GM06990 (cell line): ENCODE measurements around the gene GALK2.
"Not testable (repeated sequence)": the region's sequence is repeated elsewhere in the genome, so short reads cannot be mapped to it uniquely, and the experiment has no call there.

Experiments
- DNase-seq: peaks from one replicate; pipeline ENCODE4 v3.0.0-alpha.2; 2011; ENCODE audit not compliant: insufficient read length; ENCODE audit errors: extremely low read depth
- H3K27me3 ChIP-seq: replicated peaks from 2 replicates; pipeline ENCODE4 v1.6.0; 2011; ENCODE audit warnings: low read length; ENCODE audit not compliant: control insufficient read depth, insufficient read depth
- H3K36me3 ChIP-seq: 2 replicates; pipeline ENCODE4 v1.5.1; 2011; ENCODE audit warnings: low read length; ENCODE audit not compliant: control insufficient read depth, insufficient read depth
- H3K4me3 ChIP-seq: replicated peaks from 2 replicates; pipeline ENCODE4 v1.5.1; 2011; ENCODE audit warnings: low read depth, mild to moderate bottlenecking, control low read depth, low read length
- CTCF ChIP-seq: IDR thresholded peaks from 2 replicates; pipeline ENCODE4 v1.5.1; 2011; ENCODE audit warnings: low read length, control low read depth, mild to moderate bottlenecking, inconsistent platforms; ENCODE audit not compliant: insufficient read depth, poor library complexity, severe bottlenecking

Gene GALK2

GRCh38 chr15:49179433-49180190, 9.6 kb downstream of the GALK2 start:
- Histone ChIP-seq H3K27me3 (no peaks in the 10 kb centered on the region), H3K36me3 (no peaks in the 10 kb centered on the region; the same call in 1 of the 2 replicates), H3K4me3 (no peak overlapping the region)
- TF ChIP-seq CTCF: no peak
- DNase-seq: no peak

GRCh38 chr15:49182128-49182527, 12.1 kb downstream of the GALK2 start:
- H3K27me3 ChIP-seq: no peaks in the 10 kb centered on the region
- no peak for DNase-seq
- no peaks in the 10 kb centered on the region; the same call in 1 of the 2 replicates for H3K36me3 ChIP-seq
- no peak overlapping the region for H3K4me3 ChIP-seq
- TF ChIP-seq CTCF: no peak

GRCh38 chr15:49183741-49184140, 13.7 kb downstream of the GALK2 start:
- not testable (repeated sequence) for DNase-seq, H3K27me3 ChIP-seq, H3K4me3 ChIP-seq, H3K36me3 ChIP-seq

GRCh38 chr15:49185473-49185872, 15.4 kb downstream of the GALK2 start:
- H3K36me3 ChIP-seq: no peaks in the 10 kb centered on the region
- no peak overlapping the region for H3K4me3 ChIP-seq
- H3K27me3 ChIP-seq: no peaks in the 10 kb centered on the region
- TF ChIP-seq CTCF: no peak
- DNase-seq: no peak

- DNase-seq: no peak
- no peak overlapping the region for H3K4me3 ChIP-seq
- H3K36me3 ChIP-seq: no peaks in the 10 kb centered on the region
- no peaks in the 10 kb centered on the region for H3K27me3 ChIP-seq
- no peak for TF ChIP-seq CTCF
These were observed 17.6 kb downstream of the GALK2 start for GRCh38 chr15:49187549-49188245.

- no peak overlapping the region for H3K4me3 ChIP-seq
- no peak for TF ChIP-seq CTCF
- H3K27me3 ChIP-seq: no peaks in the 10 kb centered on the region
- H3K36me3 ChIP-seq: no peaks in the 10 kb centered on the region
- DNase-seq: no peak
These were observed 18.9 kb downstream of the GALK2 start for GRCh38 chr15:49188933-49189332.
